Right lobe of liver (tissue), 4 donors: ENCODE measurements around the gene SLC26A8.

Experiments used
- CTCF ChIP-seq, 4 donors: fragments of 200-600 bp in 3 of 4; fragments of 450-650 bp in 1 of 4; IDR thresholded peaks; one replicate each; pipeline versions ENCODE4 v1.5.1 to v1.8.0; 2016 to 2022; ENCODE audit warnings: antibody characterized with exemption in 4 of 4, mild to moderate bottlenecking in 2 of 4
- POLR2A ChIP-seq: fragments of 450-650 bp; IDR thresholded peaks from one replicate; pipeline ENCODE4 v1.6.1; 2017; ENCODE audit warnings: antibody characterized with exemption, mild to moderate bottlenecking
- donor health status: DM: no; HTN: no; CAD: no.
- donor health status: DM: no; HTN: no; CAD: no.
- donor health status: DM: no; HTN: yes; CAD: no.

- TF ChIP-seq POLR2A, result no peak
- TF ChIP-seq CTCF (IDR thresholded peaks at IDR 0.05), result no peak
These were observed 81.1 kb downstream of the SLC26A8 start for GRCh38 chr6:35943390-35943789.
